Duodenal mucosa (tissue), 2 donors: ENCODE results near the gene NCOA1.
"Not testable (repeated sequence)": the region's sequence is repeated elsewhere in the genome, so short reads cannot be mapped to it uniquely, and the experiment has no call there.

Source experiments
- H3K27ac ChIP-seq: one replicate; pipeline ENCODE4 v1.7.0; 2013; ENCODE audit warnings: low read depth, low read length
- H3K27me3 ChIP-seq, 2 donors: one replicate each; pipeline ENCODE4 v1.7.0; 2013; ENCODE audit warnings: low read length in 2 of 2, control low read depth in 1 of 2; ENCODE audit not compliant: insufficient read depth in 2 of 2, control insufficient read depth in 1 of 2
- H3K36me3 ChIP-seq, 2 donors: one replicate each; pipeline ENCODE4 v1.7.0; 2013; ENCODE audit warnings: low read length in 2 of 2, control low read depth in 1 of 2; ENCODE audit not compliant: insufficient read depth in 2 of 2, control insufficient read depth in 1 of 2
- H3K4me1 ChIP-seq, 2 donors: one replicate each; pipeline ENCODE4 v1.7.0; 2013; ENCODE audit warnings: low read length in 2 of 2, control low read depth in 1 of 2; ENCODE audit not compliant: insufficient read depth in 2 of 2, control insufficient read depth in 1 of 2
- H3K4me3 ChIP-seq, 2 donors: one replicate each; pipeline ENCODE4 v1.7.0; 2013; ENCODE audit warnings: low read length in 2 of 2, low read depth in 1 of 2
- H3K9ac ChIP-seq, 2 donors: one replicate each; pipeline ENCODE4 v1.7.0; 2013; ENCODE audit warnings: low read length in 2 of 2, low read depth in 1 of 2
- H3K9me3 ChIP-seq, 2 donors: one replicate each; pipeline ENCODE4 v1.7.0; 2013; ENCODE audit warnings: low read length in 2 of 2, control low read depth in 1 of 2; ENCODE audit not compliant: control insufficient read depth in 1 of 2

Gene NCOA1

GRCh38 chr2:24800487-24800886, 309.4 kb downstream of the NCOA1 start:
- not testable (repeated sequence) for H3K9me3 ChIP-seq, H3K4me3 ChIP-seq, H3K36me3 ChIP-seq, H3K27me3 ChIP-seq, H3K9ac ChIP-seq, H3K27ac ChIP-seq, H3K4me1 ChIP-seq

- H3K27me3 ChIP-seq, H3K27ac ChIP-seq, H3K4me3 ChIP-seq, H3K9me3 ChIP-seq, H3K4me1 ChIP-seq, H3K9ac ChIP-seq, H3K36me3 ChIP-seq: not testable (repeated sequence)
These were observed 315.0 kb downstream of the NCOA1 start for GRCh38 chr2:24805811-24806660.

- no peak overlapping the region for H3K9ac ChIP-seq
- no peak overlapping the region for H3K27ac ChIP-seq
- H3K9me3 ChIP-seq = no peaks in the 10 kb centered on the region
- no peaks in the 10 kb centered on the region for H3K27me3 ChIP-seq
- no peak overlapping the region for H3K4me3 ChIP-seq
- H3K4me1 ChIP-seq = no peaks in the 10 kb centered on the region
- peaks cover 0 to 9% of the 10 kb centered on the region in 2 donors for H3K36me3 ChIP-seq
These were observed 315.6 kb downstream of the NCOA1 start for GRCh38 chr2:24806661-24807036.

- Histone ChIP-seq H3K27me3 (no peaks in the 10 kb centered on the region), H3K9me3 (no peaks in the 10 kb centered on the region), H3K9ac (no peak overlapping the region), H3K4me3 (no peak overlapping the region), H3K27ac (no peak overlapping the region), H3K4me1 (no peaks in the 10 kb centered on the region), H3K36me3 (peaks cover 0 to 9% of the 10 kb centered on the region in 2 donors)
These were observed 318.4 kb downstream of the NCOA1 start for GRCh38 chr2:24809316-24810007.

GRCh38 chr2:24813691-24814137, 322.7 kb downstream of the NCOA1 start:
- H3K9me3 ChIP-seq = no peaks in the 10 kb centered on the region
- H3K4me1 ChIP-seq = no peaks in the 10 kb centered on the region
- H3K4me3 ChIP-seq = no peak overlapping the region
- no peaks in the 10 kb centered on the region for H3K27me3 ChIP-seq
- H3K9ac ChIP-seq = no peak overlapping the region
- H3K36me3 ChIP-seq = peaks cover 18 to 28% of the 10 kb centered on the region in 2 donors
- no peak overlapping the region for H3K27ac ChIP-seq

GRCh38 chr2:24814516-24814915, 323.5 kb downstream of the NCOA1 start:
- Histone ChIP-seq H3K4me3 (no peak overlapping the region), H3K4me1 (no peaks in the 10 kb centered on the region), H3K27me3 (no peaks in the 10 kb centered on the region), H3K36me3 (peaks cover 18 to 34% of the 10 kb centered on the region in 2 donors), H3K9ac (no peak overlapping the region), H3K9me3 (no peaks in the 10 kb centered on the region), H3K27ac (no peak overlapping the region)

GRCh38 chr2:24815171-24815570, 324.1 kb downstream of the NCOA1 start:
- H3K27ac ChIP-seq = no peak overlapping the region
- no peaks in the 10 kb centered on the region for H3K4me1 ChIP-seq
- H3K36me3 ChIP-seq = peaks cover 18 to 37% of the 10 kb centered on the region in 2 donors
- no peak overlapping the region for H3K9ac ChIP-seq
- no peaks in the 10 kb centered on the region for H3K27me3 ChIP-seq
- no peaks in the 10 kb centered on the region for H3K9me3 ChIP-seq
- no peak overlapping the region for H3K4me3 ChIP-seq

GRCh38 chr2:24816404-24816803, 325.4 kb downstream of the NCOA1 start:
- no peak overlapping the region for H3K9ac ChIP-seq
- no peaks in the 10 kb centered on the region for H3K27me3 ChIP-seq
- H3K27ac ChIP-seq = no peak overlapping the region
- H3K9me3 ChIP-seq = no peaks in the 10 kb centered on the region
- peaks cover 22 to 49% of the 10 kb centered on the region in 2 donors for H3K36me3 ChIP-seq
- no peaks in the 10 kb centered on the region for H3K4me1 ChIP-seq
- no peak overlapping the region for H3K4me3 ChIP-seq

- H3K4me1 ChIP-seq = no peaks in the 10 kb centered on the region
- no peak overlapping the region for H3K9ac ChIP-seq
- no peaks in the 10 kb centered on the region for H3K27me3 ChIP-seq
- peaks cover 22 to 54% of the 10 kb centered on the region in 2 donors for H3K36me3 ChIP-seq
- H3K27ac ChIP-seq = no peak overlapping the region
- no peak overlapping the region for H3K4me3 ChIP-seq
- H3K9me3 ChIP-seq = no peaks in the 10 kb centered on the region
These were observed 325.8 kb downstream of the NCOA1 start for GRCh38 chr2:24816884-24817283.

- H3K9me3 ChIP-seq = no peaks in the 10 kb centered on the region
- H3K4me1 ChIP-seq = no peaks in the 10 kb centered on the region
- H3K27me3 ChIP-seq = no peaks in the 10 kb centered on the region
- no peak overlapping the region for H3K4me3 ChIP-seq
- H3K27ac ChIP-seq = no peak overlapping the region
- peaks cover 22 to 67% of the 10 kb centered on the region in 2 donors for H3K36me3 ChIP-seq
- H3K9ac ChIP-seq = no peak overlapping the region
These were observed 327.7 kb downstream of the NCOA1 start for GRCh38 chr2:24818721-24819167.
